Prostate gland (tissue), 2 donors: ENCODE data around the gene MOGAT2.

Experiments
- CTCF ChIP-seq, 4 experiments: fragments of 200-600 bp in 2 of 4; fragments of 450-650 bp in 2 of 4; sonication (generic) in 2 of 4; IDR thresholded peaks; 1 replicate in 3 of 4; 2 replicates in 1 of 4; pipeline ENCODE4 v1.5.1; 2016 to 2019; ENCODE audit warnings: antibody characterized with exemption in 4 of 4, mild to moderate bottlenecking in 2 of 4, moderate library complexity in 2 of 4
- POLR2A ChIP-seq: fragments of 450-650 bp; IDR thresholded peaks from one replicate; pipeline ENCODE4 v1.6.1; 2016; ENCODE audit warnings: antibody characterized with exemption, mild to moderate bottlenecking
- POLR2AphosphoS5 ChIP-seq: sonication (generic); formaldehyde crosslinking; IDR thresholded peaks from one replicate; pipeline ENCODE4 v1.6.1; 2017; ENCODE audit warnings: antibody characterized with exemption

- no peak for TF ChIP-seq CTCF (IDR thresholded peaks at IDR 0.05)
- TF ChIP-seq POLR2AphosphoS5 = no peak
- no peak for TF ChIP-seq POLR2A
These were observed 23.0 kb downstream of the MOGAT2 start for GRCh38 chr11:75740681-75741080.
